K562 (cell line): Measurements from ENCODE around the gene TTLL9. TPM values are rescaled to one million over a fixed set of nuclear protein-coding genes. Genes with fewer than 3 reads are reported as not detected.

ENCODE experiments used
- ATAC-seq: fragments of 200-7000 bp; cut with Tn5 transposase; 3 replicates; pipeline ENCODE4 v1.9.1; 2020; ENCODE audit warnings: moderate library complexity
- BruUV-seq: library from RNA; stranded (reverse); fragments of 400-500 nt; replicated peaks from 2 replicates; lab custom pipeline; 2021; lab: Mats Ljungman, UMichigan
- CTCF ChIA-PET: fragments of 300-600 bp; formaldehyde crosslinking; extraction: SDS; loops from one replicate; lab custom pipeline; 2021; ENCODE audit warnings: low intra/inter-chr PET ratio; lab: Yijun Ruan, JAX
- POLR2A ChIA-PET: fragments of 300-600, 350-650 bp; sonication (Branson Sonifier 250); formaldehyde crosslinking; extraction: SDS; loops from one replicate; lab custom pipeline; 2021; ENCODE audit warnings: antibody characterized with exemption, inconsistent platforms; lab: Yijun Ruan, JAX
- DNase-seq, 4 experiments: peaks; one replicate each; pipeline versions ENCODE4 v3.0.0 to v3.0.0-alpha.2; 2011 to 2018; ENCODE audit warnings: low spot score in 3 of 4, mixed read lengths in 3 of 4; ENCODE audit errors: extremely low read depth in 1 of 4
- FAIRE-seq: peaks from 2 replicates; lab custom pipeline; 2011; peaks lifted over from hg19 to GRCh38; lab: Jason Lieb, UNC
- H2AFZ ChIP-seq: 2 replicates; pipeline ENCODE4 v1.6.0; 2011; ENCODE audit warnings: low read depth, low read length, control low read depth, inconsistent platforms
- H3K27ac ChIP-seq: fragments of 200-600 bp; 3 replicates; pipeline ENCODE4 v1.8.0; 2011; ENCODE audit warnings: low read depth, mild to moderate bottlenecking, control low read depth, inconsistent platforms, low read length, moderate library complexity, mixed read lengths; ENCODE audit errors: extremely low read depth
- H3K27me3 ChIP-seq, 2 experiments: fragments of 300-600 bp in 1 of 2; 2 replicates in 1 of 2; 3 replicates in 1 of 2; pipeline versions ENCODE4 v1.6.0 to v1.8.0; 2011; ENCODE audit warnings: inconsistent platforms in 2 of 2, low read length in 2 of 2, mild to moderate bottlenecking in 1 of 2, mixed read lengths in 1 of 2, moderate library complexity in 1 of 2; ENCODE audit not compliant: control insufficient read depth in 2 of 2, insufficient read depth in 2 of 2
- H3K36me3 ChIP-seq: fragments of 300-600 bp; 3 replicates; pipeline ENCODE4 v1.8.0; 2011; ENCODE audit warnings: mild to moderate bottlenecking, low read length, inconsistent platforms; ENCODE audit not compliant: control insufficient read depth, insufficient read depth
- H3K4me1 ChIP-seq, 2 experiments: fragments of 200-600 bp in 1 of 2; replicated peaks in 1 of 2; 2 replicates in 1 of 2; 3 replicates in 1 of 2; pipeline versions ENCODE4 v1.5.1 to v1.8.0; 2011; ENCODE audit warnings: inconsistent platforms in 2 of 2, low read length in 2 of 2, mild to moderate bottlenecking in 1 of 2, mixed read lengths in 1 of 2, moderate library complexity in 1 of 2; ENCODE audit not compliant: control insufficient read depth in 2 of 2, insufficient read depth in 2 of 2
- H3K4me2 ChIP-seq: 2 replicates; pipeline ENCODE4 v1.6.1; 2011; ENCODE audit warnings: low read length, control low read depth, inconsistent platforms, mixed read lengths; ENCODE audit not compliant: insufficient read depth
- H3K4me3 ChIP-seq: fragments of 200-600 bp; sonication (generic), shearing (Covaris generic); 2 replicates; pipeline ENCODE4 v1.5.1; 2016; ENCODE audit warnings: control low read depth, inconsistent platforms
- H3K79me2 ChIP-seq: fragments of 200-600 bp; 3 replicates; pipeline ENCODE4 v1.8.0; 2011; ENCODE audit warnings: low read length, inconsistent platforms; ENCODE audit not compliant: control insufficient read depth, insufficient read depth
- H3K9ac ChIP-seq, 2 experiments: 2 replicates each; pipeline versions ENCODE4 v1.6.0 to v1.6.1; 2011; ENCODE audit warnings: low read depth in 2 of 2, low read length in 2 of 2, control low read depth in 1 of 2, inconsistent platforms in 1 of 2, mild to moderate bottlenecking in 1 of 2, mixed read lengths in 1 of 2; ENCODE audit not compliant: insufficient read depth in 1 of 2
- H3K9me1 ChIP-seq: one replicate; pipeline ENCODE4 v1.6.0; 2011; ENCODE audit warnings: inconsistent platforms, mild to moderate bottlenecking, low read length, moderate library complexity; ENCODE audit not compliant: control insufficient read depth, insufficient read depth
- H3K9me3 ChIP-seq: replicated peaks from 2 replicates; pipeline ENCODE4 v1.5.1; 2011; ENCODE audit warnings: low read depth, low read length, inconsistent platforms; ENCODE audit not compliant: control insufficient read depth, insufficient read depth
- H4K20me1 ChIP-seq: replicated peaks from 2 replicates; pipeline ENCODE4 v1.6.1; 2011; ENCODE audit warnings: low read length, inconsistent platforms, mixed read lengths; ENCODE audit not compliant: control insufficient read depth, insufficient read depth
- BCL6 ChIP-seq: fragments of 250-450 bp; sonication (Bioruptor Pico); IDR thresholded peaks from 2 replicates; pipeline ENCODE4 v1.4.0; 2020
- CHAMP1 ChIP-seq: fragments of 450-650 bp; IDR thresholded peaks from 2 replicates; pipeline ENCODE4 v1.6.1; 2016; ENCODE audit warnings: mild to moderate bottlenecking
- HINFP ChIP-seq: fragments of 450-650 bp; conservative IDR thresholded peaks from 2 replicates; pipeline ENCODE4 v1.6.1; 2016; ENCODE audit warnings: missing genetic modification characterization, low read depth, mild to moderate bottlenecking, control low read depth, missing compliant biosample characterization
- MED1 ChIP-seq: sonication (generic); formaldehyde crosslinking; IDR thresholded peaks from 2 replicates; pipeline ENCODE4 v1.8.1; 2023; ENCODE audit warnings: missing genetic modification reagents, borderline replicate concordance
- NR2C2 ChIP-seq, 2 experiments: fragments of 200-800 bp in 1 of 2; sonication (Bioruptor generic) in 1 of 2; sonication (generic) in 1 of 2; formaldehyde crosslinking in 1 of 2; IDR thresholded peaks; 2 replicates each; pipeline versions ENCODE4 v1.6.1 to v1.8.0; 2016 to 2022; ENCODE audit warnings: mild to moderate bottlenecking in 1 of 2, missing compliant biosample characterization in 1 of 2, missing genetic modification characterization in 1 of 2, missing genetic modification reagents in 1 of 2
- USF1 ChIP-seq: sonication (generic); formaldehyde crosslinking; IDR thresholded peaks from 2 replicates; pipeline ENCODE4 v1.9.0; 2022; ENCODE audit warnings: mild to moderate bottlenecking, missing genetic modification reagents
- ZC3H8 ChIP-seq: fragments of 450-650 bp; IDR thresholded peaks from 2 replicates; pipeline ENCODE4 v1.6.1; 2017
- WGBS: fragments of 100-300 bp; shearing (Covaris generic); methylation state at CpG from one replicate; pipeline ENCODE4 v1.1.6; 2016; ENCODE audit warnings: low coverage, mixed read lengths; ENCODE audit not compliant: insufficient coverage; ENCODE audit errors: missing lambda C conversion rate; 5-methylcytosine and 5-hydroxymethylcytosine counted together
- in situ Hi-C: fragments of 300-500 bp; cut with MboI; formaldehyde crosslinking; loops from 4 replicates; pipeline ENCODE4 v1.15.0; 2018; ENCODE audit warnings: inconsistent platforms, mixed read lengths
- intact Hi-C: fragments of 100-400 bp; cut with micrococcal nuclease; formaldehyde crosslinking; loops from 2 replicates; pipeline ENCODE4 v1.14.2; 2022
- polyA plus RNA-seq, 8 experiments: library from polyadenylated mRNA; depleted of rRNA in 4 of 8; stranded (reverse) in 5 of 8; unstranded in 3 of 8; fragments of >200 nt; fragmentation: Nextera tagmentation in 2 of 8; fragmentation: Illumina TruSeq in 1 of 8; extraction: Ambion mirVana in 2 of 8; extraction: Trizol in 1 of 8; gene quantifications; 2 replicates each; pipeline versions ENCODE4 v1.2.1 to v1.2.3, GENCODE V29; 2011 to 2014; ENCODE audit warnings: inconsistent platforms in 1 of 8, missing spikeins in 1 of 8
- total RNA-seq, 7 experiments: library from RNA; depleted of rRNA in 6 of 7; stranded (reverse); fragments of >200 nt in 6 of 7; fragmentation: Illumina TruSeq in 2 of 7; extraction: Trizol in 2 of 7; gene quantifications; 2 replicates each; pipeline versions ENCODE4 v1.2.1 to v1.2.3, GENCODE V29; 2011 to 2021; ENCODE audit warnings: low replicate concordance in 1 of 7
- TF ChIP-seq, protein P1 (sequence below): IDR thresholded peaks from 2 replicates; pipeline ENCODE4 v1.6.1; 2016; ENCODE audit warnings: missing genetic modification characterization, missing compliant biosample characterization

Gene TTLL9
- total and polyA plus RNA-seq, 9 of the 15 experiments (the other 6 are each of a cell fraction or from before 2014, with no cell fraction given) = 0.06 to 0.07 TPM; not detected in 7

DNA sequence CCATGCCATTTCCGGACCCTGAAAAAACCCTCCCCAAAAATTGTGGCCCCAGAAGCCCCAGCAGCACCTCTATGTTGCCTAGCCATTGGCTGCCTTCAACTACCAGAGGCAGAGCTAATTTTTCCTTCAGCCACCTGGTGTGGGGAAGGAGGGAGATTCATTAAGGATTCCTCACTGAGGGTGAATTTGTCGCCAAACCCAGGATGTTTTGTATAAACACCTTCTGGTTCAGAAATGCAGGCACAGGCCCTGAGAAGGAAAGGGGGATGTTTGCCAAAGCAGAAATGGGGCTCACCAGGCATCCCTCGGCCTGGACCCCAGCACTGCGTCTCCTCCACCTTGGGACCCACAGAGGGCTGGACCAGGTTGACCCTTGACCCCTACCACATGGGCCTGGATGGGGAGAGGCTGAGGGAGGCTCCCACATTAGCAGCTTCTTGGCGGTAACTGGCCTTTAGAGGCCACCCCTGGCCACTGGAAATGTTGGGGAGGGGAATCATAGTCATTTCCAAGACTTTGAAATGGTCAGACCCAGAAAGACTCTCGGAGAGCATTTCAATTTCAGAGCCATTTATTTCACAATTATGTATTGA is 83.2 kb downstream of the TTLL9 start (continued):
- TF ChIP-seq CHAMP1 (no peak), ZC3H8 (no peak), BCL6 (no peak), NR2C2 (CRISPR knock-in tag; IDR thresholded peaks at IDR 0.05) (peak; percentile 68; the same call in 1 of the 2 replicates), NR2C2 (tag; IDR thresholded peaks at IDR 0.05) (peak; percentile 69; the same call in 1 of the 2 replicates), MED1 (no peak), USF1 (CRISPR knock-in tag) (no peak)
- TF ChIP-seq, all 486 proteins: peak for 4

GRCh38 chr20:31954500-31954899 is 84.1 kb downstream of the TTLL9 start:
- no peak overlapping the region for H3K4me2 ChIP-seq
- ATAC-seq = no peak
- peaks cover 7% of the 10 kb centered on the region; the same call in 2 of the 3 replicates for H3K36me3 ChIP-seq
- no peak for DNase-seq
- peaks cover 0 to 3% of the 10 kb centered on the region in 2 experiments; a peak in 2 of 5 replicates for H3K27me3 ChIP-seq
- peaks cover 13 to 19% of the 10 kb centered on the region in 2 experiments for H3K4me1 ChIP-seq
- no peak overlapping the region for H3K27ac ChIP-seq
- POLR2A ChIA-PET = no interaction called here
- H3K9me1 ChIP-seq = peaks cover 4% of the 10 kb centered on the region
- no peak overlapping the region for H2AFZ ChIP-seq
- FAIRE-seq = no peak
- TF ChIP-seq HINFP = no peak
- TF ChIP-seq, protein P1, sequence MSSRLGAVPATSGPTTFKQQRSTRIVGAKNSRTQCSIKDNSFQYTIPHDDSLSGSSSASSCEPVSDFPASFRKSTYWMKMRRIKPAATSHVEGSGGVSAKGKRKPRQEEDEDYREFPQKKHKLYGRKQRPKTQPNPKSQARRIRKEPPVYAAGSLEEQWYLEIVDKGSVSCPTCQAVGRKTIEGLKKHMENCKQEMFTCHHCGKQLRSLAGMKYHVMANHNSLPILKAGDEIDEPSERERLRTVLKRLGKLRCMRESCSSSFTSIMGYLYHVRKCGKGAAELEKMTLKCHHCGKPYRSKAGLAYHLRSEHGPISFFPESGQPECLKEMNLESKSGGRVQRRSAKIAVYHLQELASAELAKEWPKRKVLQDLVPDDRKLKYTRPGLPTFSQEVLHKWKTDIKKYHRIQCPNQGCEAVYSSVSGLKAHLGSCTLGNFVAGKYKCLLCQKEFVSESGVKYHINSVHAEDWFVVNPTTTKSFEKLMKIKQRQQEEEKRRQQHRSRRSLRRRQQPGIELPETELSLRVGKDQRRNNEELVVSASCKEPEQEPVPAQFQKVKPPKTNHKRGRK (tag) = peak; percentile 83
- CTCF ChIA-PET = interaction anchor here (3.5 kb wide), 1 partner anchor 100 kb away, joined by 49 read pairs; no protein-coding TSS in a partner anchor
- peaks cover 24% of the 10 kb centered on the region for H3K79me2 ChIP-seq
- H4K20me1 ChIP-seq = peaks cover 15% of the 10 kb centered on the region
- 11% methylated on average over 1 of the region's 1 CpG for WGBS
- H3K4me3 ChIP-seq = no peak overlapping the region
- no TSS peak for BruUV-seq
- intact Hi-C loops = loop anchor here (5.0 kb wide), 4 partner anchors 37 to 138 kb away; no protein-coding TSS in a partner anchor
- H3K9me3 ChIP-seq = no peaks in the 10 kb centered on the region
- no peak overlapping the region for H3K9ac ChIP-seq
- in situ Hi-C loops = loop anchor here (5.0 kb wide), 1 partner anchor 92 kb away; no protein-coding TSS in a partner anchor
